GM12875 (cell line): ENCODE results near the gene ETV7.

Experiments
- H3K4me3 ChIP-seq: one replicate; pipeline ENCODE4 v1.5.1; 2011; ENCODE audit warnings: low read depth, low read length, control low read depth
- TF ChIP-seq, protein P1 (sequence below): IDR thresholded peaks from 2 replicates; pipeline ENCODE4 v1.5.1; 2011; ENCODE audit warnings: low read depth, mild to moderate bottlenecking, control low read depth, inconsistent platforms, low read length, moderate library complexity, borderline replicate concordance; ENCODE audit not compliant: insufficient read depth

ETV7 gene

DNA sequence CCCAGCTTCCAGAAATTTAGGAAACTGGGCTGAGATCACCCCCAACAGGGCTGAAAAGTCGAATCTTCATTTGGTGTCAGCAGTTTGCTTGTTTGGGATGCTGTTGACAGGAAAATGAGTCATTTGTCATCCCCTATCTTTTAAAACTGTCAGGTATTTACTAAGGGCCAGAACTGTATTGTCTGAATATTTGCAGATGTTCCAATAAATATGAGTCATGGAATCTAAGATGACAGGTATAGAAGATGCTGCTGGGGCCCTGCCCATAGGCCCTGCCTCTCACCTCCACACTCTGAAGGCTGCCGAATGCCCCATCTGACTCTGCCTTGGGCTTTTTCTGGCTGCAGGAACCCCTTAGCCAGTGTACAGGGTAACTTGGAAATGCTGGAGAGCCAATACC, 3.9 kb downstream of the ETV7 start:
- TF ChIP-seq, protein P1, sequence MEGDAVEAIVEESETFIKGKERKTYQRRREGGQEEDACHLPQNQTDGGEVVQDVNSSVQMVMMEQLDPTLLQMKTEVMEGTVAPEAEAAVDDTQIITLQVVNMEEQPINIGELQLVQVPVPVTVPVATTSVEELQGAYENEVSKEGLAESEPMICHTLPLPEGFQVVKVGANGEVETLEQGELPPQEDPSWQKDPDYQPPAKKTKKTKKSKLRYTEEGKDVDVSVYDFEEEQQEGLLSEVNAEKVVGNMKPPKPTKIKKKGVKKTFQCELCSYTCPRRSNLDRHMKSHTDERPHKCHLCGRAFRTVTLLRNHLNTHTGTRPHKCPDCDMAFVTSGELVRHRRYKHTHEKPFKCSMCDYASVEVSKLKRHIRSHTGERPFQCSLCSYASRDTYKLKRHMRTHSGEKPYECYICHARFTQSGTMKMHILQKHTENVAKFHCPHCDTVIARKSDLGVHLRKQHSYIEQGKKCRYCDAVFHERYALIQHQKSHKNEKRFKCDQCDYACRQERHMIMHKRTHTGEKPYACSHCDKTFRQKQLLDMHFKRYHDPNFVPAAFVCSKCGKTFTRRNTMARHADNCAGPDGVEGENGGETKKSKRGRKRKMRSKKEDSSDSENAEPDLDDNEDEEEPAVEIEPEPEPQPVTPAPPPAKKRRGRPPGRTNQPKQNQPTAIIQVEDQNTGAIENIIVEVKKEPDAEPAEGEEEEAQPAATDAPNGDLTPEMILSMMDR, result no peak
- no peak overlapping the region for H3K4me3 ChIP-seq

DNA sequence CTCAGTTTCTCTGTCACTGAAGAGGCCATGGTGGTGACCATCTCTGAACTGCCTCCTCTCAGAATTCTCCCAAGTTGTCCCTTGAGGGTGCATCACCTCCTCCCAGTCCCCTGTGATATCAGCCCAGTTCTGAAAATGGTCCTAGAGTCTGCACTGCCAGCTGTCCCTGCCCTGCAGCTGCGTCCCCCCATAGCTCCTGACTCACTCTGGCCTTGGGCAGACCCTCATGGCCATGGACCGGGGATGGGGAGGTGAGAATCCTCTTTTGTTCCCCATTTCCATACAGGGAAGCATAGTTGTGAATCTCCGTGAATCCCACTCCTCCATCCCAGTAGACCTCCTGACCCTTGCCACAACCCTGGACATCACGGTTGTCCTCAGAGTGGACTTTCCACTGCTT, 4.5 kb downstream of the ETV7 start:
- H3K4me3 ChIP-seq, result no peak overlapping the region
- TF ChIP-seq, protein P1, result no peak

GRCh38 chr6:36381502-36382389, 5.7 kb downstream of the ETV7 start:
- TF ChIP-seq, protein P1, result no peak

GRCh38 chr6:36380166-36380565, 7.3 kb downstream of the ETV7 start:
- TF ChIP-seq, protein P1, result no peak
- H3K4me3 ChIP-seq, result no peak overlapping the region

More at GRCh38 chr6:36381502-36382389, 5.7 kb downstream of the ETV7 start:
- no peak overlapping the region for H3K4me3 ChIP-seq

- H3K4me3 ChIP-seq, result no peak overlapping the region
- TF ChIP-seq, protein P1, result no peak
Measured at GRCh38 chr6:36378936-36379335, 8.5 kb downstream of the ETV7 start.

- TF ChIP-seq, protein P1, result no peak
- H3K4me3 ChIP-seq, result no peak overlapping the region
Measured at GRCh38 chr6:36378243-36378920, 9.1 kb downstream of the ETV7 start.
